PFSK-1 (cell line): ENCODE data around the gene ERICH2.

Experiments used
- REST ChIP-seq, 2 experiments: IDR thresholded peaks; 2 replicates each; pipeline versions ENCODE4 v1.6.1 to v1.8.0; 2011 to 2012; ENCODE audit warnings: low read depth in 2 of 2, low read length in 2 of 2, control low read depth in 1 of 2, inconsistent platforms in 1 of 2, mild to moderate bottlenecking in 1 of 2, moderate library complexity in 1 of 2; ENCODE audit not compliant: insufficient read depth in 1 of 2
- SIN3A ChIP-seq: IDR thresholded peaks from 2 replicates; pipeline ENCODE4 v1.6.1; 2012; ENCODE audit warnings: mild to moderate bottlenecking, low read length, moderate library complexity, borderline replicate concordance; ENCODE audit not compliant: insufficient read depth

GRCh38 chr2:170737406-170737805, 32.8 kb upstream of the ERICH2 start:
- TF ChIP-seq REST (IDR thresholded peaks at IDR 0.05; ENCODE audit: insufficient read depth in 1 of 2, low read depth in 2 of 2, low read length in 2 of 2) (no peak), SIN3A (no peak)
